Measurements from ENCODE around the gene TLN1. TPM values are rescaled to one million over a fixed set of nuclear protein-coding genes. Genes with fewer than 3 reads are reported as not detected.

TLN1 gene
- total RNA-seq, 4 donors from 2014 or later: 142 to 245 (median 184) TPM

GRCh38 chr9:35662437-35662836, 69.6 kb downstream of the TLN1 start:
- intact Hi-C loops (cut with DNase I): no loop called here
- Histone ChIP-seq H3K27ac (no peak overlapping the region), H3K9me3 (no peaks in the 10 kb centered on the region), H3K27me3 (no peaks in the 10 kb centered on the region), H3K4me1 (peaks cover 16 to 26% of the 10 kb centered on the region in 2 donors), H3K36me3 (peaks cover 0 to 4% of the 10 kb centered on the region in 2 donors), H3K4me3 (replicated peaks in 1 of 3) (no peak overlapping the region)
- no peak for TF ChIP-seq POLR2A (IDR thresholded peaks at IDR 0.05)
- no peak for TF ChIP-seq CTCF (IDR thresholded peaks at IDR 0.05)
- WGBS, 2 donors: 95 to 100% methylated on average over 7 of the region's 7 CpGs
- no peak for DNase-seq

- no peaks in the 10 kb centered on the region for H3K27me3 ChIP-seq
- H3K4me1 ChIP-seq: peaks cover 16 to 26% of the 10 kb centered on the region in 2 donors
- H3K9me3 ChIP-seq: no peaks in the 10 kb centered on the region
- DNase-seq: no peak
- H3K36me3 ChIP-seq: peaks cover 0 to 4% of the 10 kb centered on the region in 2 donors
- intact Hi-C loops (cut with DNase I): no loop called here
- no peak overlapping the region for H3K4me3 ChIP-seq (replicated peaks in 1 of 3)
- TF ChIP-seq CTCF (IDR thresholded peaks at IDR 0.05) (no peak), POLR2A (IDR thresholded peaks at IDR 0.05) (no peak)
- no peak overlapping the region for H3K27ac ChIP-seq
- WGBS, 2 donors: 77 to 92% methylated on average over 3 of the region's 3 CpGs
Measured at GRCh38 chr9:35661756-35662350, 70.1 kb downstream of the TLN1 start.

GRCh38 chr9:35660966-35661415, 71.0 kb downstream of the TLN1 start:
- DNase-seq: no peak
- TF ChIP-seq POLR2A (IDR thresholded peaks at IDR 0.05) (no peak), CTCF (IDR thresholded peaks at IDR 0.05) (peak in 1 of 6 experiments; percentile 15)
- Histone ChIP-seq H3K4me3 (replicated peaks in 1 of 3) (no peak overlapping the region), H3K36me3 (peaks cover 0 to 4% of the 10 kb centered on the region in 2 donors), H3K27ac (peak overlapping the region in 1 of 3 donors; percentile 40), H3K4me1 (peaks cover 15 to 26% of the 10 kb centered on the region in 2 donors), H3K9me3 (no peaks in the 10 kb centered on the region), H3K27me3 (no peaks in the 10 kb centered on the region)
- intact Hi-C loops (cut with DNase I): no loop called here
- WGBS, 2 donors: 72 to 75% methylated on average over 9 of the region's 9 CpGs

GRCh38 chr9:35659340-35659739, 72.7 kb downstream of the TLN1 start:
- no peak overlapping the region for H3K4me3 ChIP-seq (replicated peaks in 1 of 3)
- no peaks in the 10 kb centered on the region for H3K27me3 ChIP-seq
- no peak for TF ChIP-seq POLR2A (IDR thresholded peaks at IDR 0.05)
- TF ChIP-seq CTCF (IDR thresholded peaks at IDR 0.05): no peak
- WGBS, 2 donors: 50 to 58% methylated on average over 3 of the region's 3 CpGs
- H3K27ac ChIP-seq: peak overlapping the region in 1 of 3 donors; percentile 100
- intact Hi-C loops (cut with DNase I): no loop called here
- H3K9me3 ChIP-seq: no peaks in the 10 kb centered on the region
- peaks cover 7 to 20% of the 10 kb centered on the region in 2 donors for H3K4me1 ChIP-seq
- DNase-seq: no peak
- H3K36me3 ChIP-seq: peaks cover 0 to 4% of the 10 kb centered on the region in 2 donors

GRCh38 chr9:35658968-35659220, 73.1 kb downstream of the TLN1 start:
- Histone ChIP-seq H3K27ac (peak overlapping the region; percentile 92 to 100 (median 100)), H3K4me3 (replicated peaks in 1 of 3) (peak overlapping the region; percentile 49 to 95 (median 90)), H3K4me1 (peaks cover 7 to 20% of the 10 kb centered on the region in 2 donors), H3K27me3 (no peaks in the 10 kb centered on the region), H3K9me3 (no peaks in the 10 kb centered on the region), H3K36me3 (peaks cover 0 to 4% of the 10 kb centered on the region in 2 donors)
- DNase-seq: peak in 1 of 2 donors; percentile 35
- 0% methylated on average over 2 of the region's 2 CpGs; no CpG with 5 or more reads in 1 of the 2 donors for WGBS, 2 donors
- TF ChIP-seq CTCF (IDR thresholded peaks at IDR 0.05) (no peak), POLR2A (IDR thresholded peaks at IDR 0.05) (no peak)
- intact Hi-C loops (cut with DNase I): no loop called here

Measured in thyroid gland (tissue), 4 donors.